BJ (cell line): Measurements from ENCODE around the gene WWOX. TPM values are rescaled to one million over a fixed set of nuclear protein-coding genes. Genes with fewer than 3 reads are reported as not detected.

Source experiments
- CTCF ChIA-PET: fragments of 350-600 bp; formaldehyde crosslinking; extraction: SDS; loops from one replicate; lab custom pipeline; 2021; ENCODE audit warnings: antibody characterized with exemption, inconsistent platforms; lab: Yijun Ruan, JAX
- POLR2A ChIA-PET: fragments of 300-600 bp; sonication (Branson Sonifier 250); formaldehyde crosslinking; extraction: SDS; loops from one replicate; lab custom pipeline; 2021; ENCODE audit warnings: antibody characterized with exemption; lab: Charles Lee
- DNase-seq: peaks from one replicate; pipeline ENCODE4 v3.0.0-alpha.2; 2011; ENCODE audit warnings: low read depth
- H3K27me3 ChIP-seq: 2 replicates; pipeline ENCODE4 v1.6.0; 2011; ENCODE audit warnings: low read length; ENCODE audit not compliant: control insufficient read depth, insufficient read depth
- H3K36me3 ChIP-seq: 2 replicates; pipeline ENCODE4 v1.5.1; 2011; ENCODE audit warnings: low read length; ENCODE audit not compliant: control insufficient read depth, insufficient read depth
- H3K4me3 ChIP-seq: 2 replicates; pipeline ENCODE4 v1.5.1; 2011; ENCODE audit warnings: low read depth, mild to moderate bottlenecking, control low read depth, low read length
- CTCF ChIP-seq: IDR thresholded peaks from 2 replicates; pipeline ENCODE4 v1.5.1; 2011; ENCODE audit warnings: low read depth, mild to moderate bottlenecking, control low read depth, inconsistent platforms, low read length, moderate library complexity; ENCODE audit not compliant: insufficient read depth
- polyA plus RNA-seq: library from polyadenylated mRNA; depleted of rRNA; stranded (reverse); fragments of >200 nt; gene quantifications from 2 replicates; pipeline ENCODE4 v1.2.3, GENCODE V29; 2011

Gene WWOX
- polyA plus RNA-seq, 1 experiment, result 3.1 TPM

GRCh38 chr16:79062821-79063220 lies 963.4 kb downstream of the WWOX start:
- CTCF ChIA-PET, result no interaction called here
- H3K4me3 ChIP-seq, result no peak overlapping the region
- DNase-seq, result no peak
- H3K27me3 ChIP-seq, result no peaks in the 10 kb centered on the region
- POLR2A ChIA-PET, result no interaction called here
- H3K36me3 ChIP-seq, result no peaks in the 10 kb centered on the region
- TF ChIP-seq CTCF, result no peak

GRCh38 chr16:79064256-79064972 lies 965.0 kb downstream of the WWOX start:
- TF ChIP-seq CTCF, result no peak
- Histone ChIP-seq H3K4me3 (no peak overlapping the region), H3K36me3 (no peaks in the 10 kb centered on the region), H3K27me3 (no peaks in the 10 kb centered on the region)
- ChIA-PET POLR2A (no interaction called here), CTCF (interaction anchor here (0.6 kb wide), 1 partner anchor 1799 kb away, joined by 3 read pairs; no protein-coding TSS in a partner anchor)
- DNase-seq, result no peak

GRCh38 chr16:79066561-79066960 lies 967.1 kb downstream of the WWOX start:
- Histone ChIP-seq H3K4me3 (no peak overlapping the region), H3K27me3 (no peaks in the 10 kb centered on the region), H3K36me3 (no peaks in the 10 kb centered on the region)
- ChIA-PET POLR2A (no interaction called here), CTCF (no interaction called here)
- no peak for DNase-seq
- TF ChIP-seq CTCF, result no peak

GRCh38 chr16:79067600-79067999 lies 968.1 kb downstream of the WWOX start:
- no peaks in the 10 kb centered on the region for H3K36me3 ChIP-seq
- no peak for DNase-seq
- no peaks in the 10 kb centered on the region for H3K27me3 ChIP-seq
- CTCF ChIA-PET, result no interaction called here
- TF ChIP-seq CTCF, result no peak
- H3K4me3 ChIP-seq, result no peak overlapping the region
- POLR2A ChIA-PET, result no interaction called here

- ChIA-PET POLR2A (no interaction called here), CTCF (no interaction called here)
- TF ChIP-seq CTCF, result no peak
- no peak for DNase-seq
- no peak overlapping the region for H3K4me3 ChIP-seq
- H3K27me3 ChIP-seq, result no peaks in the 10 kb centered on the region
- H3K36me3 ChIP-seq, result no peaks in the 10 kb centered on the region
Measured at GRCh38 chr16:79069121-79069520, 969.7 kb downstream of the WWOX start.
